Fibroblast of lung (primary cell): ENCODE results near the gene TRAM2. TPM values are rescaled to one million over a fixed set of nuclear protein-coding genes. Genes with fewer than 3 reads are reported as not detected.

Source experiments
- DNase-seq, 2 donors: peaks; one replicate each; pipeline versions ENCODE4 v3.0.0 to v3.0.0-alpha.2; 2010; ENCODE audit warnings: low read depth in 2 of 2
- H2AFZ ChIP-seq: 2 replicates; pipeline ENCODE4 v1.5.1; 2012; ENCODE audit warnings: low read length, control low read depth, inconsistent platforms
- H3K27ac ChIP-seq: 2 replicates; pipeline ENCODE4 v1.5.1; 2011; ENCODE audit warnings: low read length, control low read depth; ENCODE audit not compliant: insufficient read depth
- H3K27me3 ChIP-seq: 2 replicates; pipeline ENCODE4 v1.5.1; 2011; ENCODE audit warnings: mild to moderate bottlenecking, low read length; ENCODE audit not compliant: control insufficient read depth, insufficient read depth
- H3K36me3 ChIP-seq: 2 replicates; pipeline ENCODE4 v1.5.1; 2011; ENCODE audit warnings: low read length; ENCODE audit not compliant: control insufficient read depth, insufficient read depth
- H3K4me1 ChIP-seq: 2 replicates; pipeline ENCODE4 v1.5.1; 2011; ENCODE audit warnings: low read length; ENCODE audit not compliant: control insufficient read depth, insufficient read depth; ENCODE audit errors: extremely low read depth
- H3K4me2 ChIP-seq: 2 replicates; pipeline ENCODE4 v1.5.1; 2011; ENCODE audit warnings: low read length, control low read depth; ENCODE audit not compliant: insufficient read depth; ENCODE audit errors: extremely low read depth
- H3K4me3 ChIP-seq, 4 experiments: fragments of 200-600 bp in 1 of 4; sonication (generic) in 1 of 4; replicated peaks in 1 of 4; 2 replicates each; pipeline ENCODE4 v1.5.1; 2011 to 2016; ENCODE audit warnings: low read length in 4 of 4, low read depth in 3 of 4, mild to moderate bottlenecking in 3 of 4, control low read depth in 2 of 4, inconsistent platforms in 1 of 4, mixed read lengths in 1 of 4; ENCODE audit not compliant: insufficient read depth in 1 of 4; ENCODE audit errors: control extremely low read depth in 1 of 4
- H3K79me2 ChIP-seq: 2 replicates; pipeline ENCODE4 v1.5.1; 2012; ENCODE audit warnings: mild to moderate bottlenecking, low read length, inconsistent platforms; ENCODE audit not compliant: control insufficient read depth, insufficient read depth
- H3K9ac ChIP-seq: 2 replicates; pipeline ENCODE4 v1.5.1; 2011; ENCODE audit warnings: mild to moderate bottlenecking, low read length, control low read depth; ENCODE audit not compliant: insufficient read depth
- H3K9me3 ChIP-seq: 2 replicates; pipeline ENCODE4 v1.5.1; 2012; ENCODE audit warnings: low read depth, low read length; ENCODE audit not compliant: control insufficient read depth, insufficient read depth
- H4K20me1 ChIP-seq: 2 replicates; pipeline ENCODE4 v1.5.1; 2011; ENCODE audit warnings: low read length; ENCODE audit not compliant: control insufficient read depth, insufficient read depth; ENCODE audit errors: extremely low read depth
- EZH2 ChIP-seq: IDR thresholded peaks from 2 replicates; pipeline ENCODE4 v1.5.1; 2012; ENCODE audit warnings: low read length, control low read depth, mild to moderate bottlenecking; ENCODE audit errors: missing control alignments
- polyA plus RNA-seq, 2 donors: library from polyadenylated mRNA; depleted of rRNA in 1 of 2; stranded (reverse) in 1 of 2; unstranded in 1 of 2; fragments of >200 nt; gene quantifications; 2 replicates each; pipeline ENCODE4 v1.2.1, GENCODE V29; 2011 to 2012; ENCODE audit warnings: missing spikeins in 1 of 2
- total RNA-seq: library from RNA; depleted of rRNA; stranded (reverse); fragments of >200 nt; gene quantifications from 2 replicates; pipeline ENCODE4 v1.2.1, GENCODE V29; 2014
- TF ChIP-seq, protein P1 (sequence below), 2 donors: IDR thresholded peaks in 1 of 2; conservative IDR thresholded peaks in 1 of 2; 1 replicate in 1 of 2; 2 replicates in 1 of 2; pipeline ENCODE4 v1.5.1; 2011 to 2012; ENCODE audit warnings: low read length in 2 of 2, control low read depth in 1 of 2, inconsistent platforms in 1 of 2, low read depth in 1 of 2, mild to moderate bottlenecking in 1 of 2

Gene TRAM2
- total and polyA plus RNA-seq, 2 donors (not counting 1 experiment from before 2014, with no cell fraction given) = 131 to 252 TPM

DNA sequence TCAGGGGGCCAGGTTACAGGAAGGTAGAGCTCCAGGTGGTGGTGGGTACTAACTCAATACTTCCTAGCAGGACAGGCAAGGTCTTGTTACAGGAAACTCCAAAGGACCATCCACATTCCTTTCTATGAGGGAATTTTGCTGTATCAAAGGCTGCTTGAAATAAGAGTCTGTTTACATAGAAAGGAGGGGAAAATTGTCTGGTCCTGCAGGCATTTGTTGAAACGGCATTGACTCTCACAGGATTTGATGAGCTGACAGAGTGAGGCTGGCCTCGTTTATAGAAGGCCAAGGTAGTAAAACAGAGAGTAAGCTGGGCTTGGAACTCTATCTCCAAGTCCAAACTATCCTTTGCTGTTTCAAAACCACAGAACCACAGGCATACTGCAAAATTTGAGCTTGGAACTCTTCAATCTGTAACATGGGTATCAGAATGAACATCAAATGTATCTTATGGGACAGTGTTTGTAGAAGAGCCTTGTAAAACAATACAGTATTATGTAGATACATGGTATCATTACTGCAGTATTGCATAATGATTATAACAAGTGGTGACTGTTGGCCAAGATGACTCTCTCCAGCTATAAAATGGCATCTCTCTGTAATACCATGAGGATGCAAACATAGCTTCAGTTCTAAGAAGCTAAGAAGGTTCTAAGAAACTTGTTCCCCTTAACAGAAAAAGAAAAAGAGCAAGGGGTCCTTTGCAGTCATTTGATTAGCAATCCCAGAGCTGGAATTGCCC lies 61.5 kb downstream of the TRAM2 start:
- peak in 1 of 2 donors; percentile 60 for DNase-seq
- Histone ChIP-seq H3K4me2 (no peak overlapping the region), H3K27ac (peak overlapping the region; percentile 84)

DNA sequence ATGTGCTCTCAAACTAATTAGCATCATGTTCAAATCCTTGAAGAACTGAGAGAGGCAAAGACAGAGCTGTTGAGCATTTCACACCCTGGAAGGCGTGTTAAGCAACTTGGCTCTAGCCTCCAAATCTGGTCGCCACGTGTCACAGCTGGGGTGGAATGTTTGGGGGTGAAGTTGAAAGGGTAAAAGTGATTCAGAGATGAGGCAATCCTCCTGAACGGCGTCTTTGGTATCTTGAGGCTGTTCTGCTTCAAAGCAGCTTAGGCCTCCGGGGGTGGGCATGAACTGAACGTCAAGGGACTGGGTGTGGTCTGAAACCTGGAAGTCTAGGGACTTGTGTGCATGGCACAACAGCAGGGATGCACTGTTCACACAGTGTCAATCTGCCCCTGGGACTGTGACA lies 62.3 kb downstream of the TRAM2 start:
- Histone ChIP-seq H3K4me1 (peaks cover 90% of the 10 kb centered on the region), H3K9me3 (no peaks in the 10 kb centered on the region), H2AFZ (no peak overlapping the region), H3K27me3 (no peaks in the 10 kb centered on the region), H3K79me2 (peaks cover 50% of the 10 kb centered on the region), H3K36me3 (peaks cover 23% of the 10 kb centered on the region), H3K27ac (peak overlapping the region; percentile 84), H3K9ac (no peak overlapping the region), H4K20me1 (no peaks in the 10 kb centered on the region), H3K4me3 (no peak overlapping the region), H3K4me2 (no peak overlapping the region)
- DNase-seq = peak; percentile 78 to 90
- no peak for TF ChIP-seq EZH2
- TF ChIP-seq, protein P1, sequence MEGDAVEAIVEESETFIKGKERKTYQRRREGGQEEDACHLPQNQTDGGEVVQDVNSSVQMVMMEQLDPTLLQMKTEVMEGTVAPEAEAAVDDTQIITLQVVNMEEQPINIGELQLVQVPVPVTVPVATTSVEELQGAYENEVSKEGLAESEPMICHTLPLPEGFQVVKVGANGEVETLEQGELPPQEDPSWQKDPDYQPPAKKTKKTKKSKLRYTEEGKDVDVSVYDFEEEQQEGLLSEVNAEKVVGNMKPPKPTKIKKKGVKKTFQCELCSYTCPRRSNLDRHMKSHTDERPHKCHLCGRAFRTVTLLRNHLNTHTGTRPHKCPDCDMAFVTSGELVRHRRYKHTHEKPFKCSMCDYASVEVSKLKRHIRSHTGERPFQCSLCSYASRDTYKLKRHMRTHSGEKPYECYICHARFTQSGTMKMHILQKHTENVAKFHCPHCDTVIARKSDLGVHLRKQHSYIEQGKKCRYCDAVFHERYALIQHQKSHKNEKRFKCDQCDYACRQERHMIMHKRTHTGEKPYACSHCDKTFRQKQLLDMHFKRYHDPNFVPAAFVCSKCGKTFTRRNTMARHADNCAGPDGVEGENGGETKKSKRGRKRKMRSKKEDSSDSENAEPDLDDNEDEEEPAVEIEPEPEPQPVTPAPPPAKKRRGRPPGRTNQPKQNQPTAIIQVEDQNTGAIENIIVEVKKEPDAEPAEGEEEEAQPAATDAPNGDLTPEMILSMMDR (conservative IDR thresholded peaks at IDR 0.05 in 1 of 2, IDR thresholded peaks at IDR 0.05 in 1 of 2; ENCODE audit: low read depth in 1 of 2, low read length in 2 of 2) = no peak

More for the DNA sequence above, 61.5 kb downstream of the TRAM2 start:
- Histone ChIP-seq H3K79me2 (peaks cover 58% of the 10 kb centered on the region), H3K36me3 (peaks cover 22% of the 10 kb centered on the region), H2AFZ (no peak overlapping the region), H4K20me1 (no peaks in the 10 kb centered on the region), H3K4me3 (no peak overlapping the region), H3K9ac (no peak overlapping the region), H3K4me1 (peaks cover 89% of the 10 kb centered on the region), H3K27me3 (no peaks in the 10 kb centered on the region), H3K9me3 (no peaks in the 10 kb centered on the region)
- TF ChIP-seq, protein P1 (conservative IDR thresholded peaks at IDR 0.05 in 1 of 2, IDR thresholded peaks at IDR 0.05 in 1 of 2; ENCODE audit: low read depth in 1 of 2, low read length in 2 of 2) = no peak
- TF ChIP-seq EZH2 = no peak

DNA sequence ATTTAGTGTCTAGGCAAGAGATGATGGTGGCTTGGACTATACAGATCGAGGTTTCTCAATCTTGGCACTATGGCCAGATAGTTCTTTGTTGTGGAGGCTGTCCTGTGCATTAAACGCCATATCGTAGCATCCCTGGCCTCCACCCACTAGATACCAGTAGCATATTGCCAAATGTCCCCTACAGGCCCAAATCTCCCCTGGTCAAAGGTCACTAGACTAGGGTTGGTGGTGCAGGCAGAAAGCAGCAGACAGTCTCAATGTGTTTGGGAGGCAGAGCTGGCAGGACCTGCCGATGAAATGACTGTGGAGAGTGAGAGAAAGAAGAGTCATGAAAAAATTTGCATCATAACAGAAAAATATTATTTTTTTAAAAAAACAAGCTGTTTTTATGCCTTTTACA lies 63.0 kb downstream of the TRAM2 start:
- Histone ChIP-seq H3K36me3 (peaks cover 29% of the 10 kb centered on the region), H2AFZ (no peak overlapping the region), H3K79me2 (peaks cover 46% of the 10 kb centered on the region), H3K27ac (peak overlapping the region; percentile 84), H3K4me1 (peaks cover 84% of the 10 kb centered on the region), H3K4me2 (no peak overlapping the region), H3K9ac (no peak overlapping the region), H4K20me1 (no peaks in the 10 kb centered on the region), H3K9me3 (no peaks in the 10 kb centered on the region), H3K4me3 (no peak overlapping the region), H3K27me3 (no peaks in the 10 kb centered on the region)
- no peak for DNase-seq
- no peak for TF ChIP-seq EZH2
- TF ChIP-seq, protein P1 (conservative IDR thresholded peaks at IDR 0.05 in 1 of 2, IDR thresholded peaks at IDR 0.05 in 1 of 2; ENCODE audit: low read depth in 1 of 2, low read length in 2 of 2) = no peak
